Measurements from ENCODE around the gene PNPLA2.

GRCh38 chr11:829176-829846, 10.6 kb downstream of the PNPLA2 start:
- TF ChIP-seq CTCF (conservative IDR thresholded peaks at IDR 0.05 in 1 of 2, IDR thresholded peaks at IDR 0.05 in 1 of 2; ENCODE audit: extremely low read depth in 1 of 2, insufficient read depth in 1 of 2, low read depth in 1 of 2, low read length in 2 of 2) (no peak), EZH2 (IDR thresholded peaks at IDR 0.05; ENCODE audit: borderline replicate concordance, low read length) (no peak)

Measured in mammary epithelial cell (primary cell).